ENCODE measurements around the gene CASP12. TPM values are rescaled to one million over a fixed set of nuclear protein-coding genes. Genes with fewer than 3 reads are reported as not detected.
A peak's percentile ranks its signal among the peaks of the same experiment; 100 is the strongest.

The CASP12 gene
- total RNA-seq (not detected), polyA plus RNA-seq (under 1 TPM in 2 of 3 donors, not detected in 1; 0.10 to 0.38 TPM)
- long read RNA-seq, donor 1: 0 reads
- long read RNA-seq, donor 2: 0 reads

GRCh38 chr11:104897891-104898684, at the start of gene CASP12:
CASP12 (minus strand) TSS chr11:104898460.
- Histone ChIP-seq H3K27me3 (ENCODE audit: insufficient read depth in 3 of 3, low read length in 2 of 3) (no peaks in the 10 kb centered on the region), H3K4me3 (peak within 1 kb of the TSS; percentile 26), H3K36me3 (ENCODE audit: insufficient read depth in 1 of 2, low read depth in 1 of 2) (no peaks in the 10 kb centered on the region), H3K9me3 (no peaks in the 10 kb centered on the region), H3K27ac (peak within 1 kb of the TSS; percentile 1), H3K4me1 (no peaks in the 10 kb centered on the region)
- no peak for TF ChIP-seq CTCF (IDR thresholded peaks at IDR 0.05)
- intact Hi-C loops (cut with DNase I): no loop called here
- DNase-seq (no peak), ATAC-seq (peak in 1 of 4 donors; percentile 37)
- WGBS, 3 donors: 46 to 51% (median 48%) methylated on average over 9 of the region's 9 CpGs

DNA sequence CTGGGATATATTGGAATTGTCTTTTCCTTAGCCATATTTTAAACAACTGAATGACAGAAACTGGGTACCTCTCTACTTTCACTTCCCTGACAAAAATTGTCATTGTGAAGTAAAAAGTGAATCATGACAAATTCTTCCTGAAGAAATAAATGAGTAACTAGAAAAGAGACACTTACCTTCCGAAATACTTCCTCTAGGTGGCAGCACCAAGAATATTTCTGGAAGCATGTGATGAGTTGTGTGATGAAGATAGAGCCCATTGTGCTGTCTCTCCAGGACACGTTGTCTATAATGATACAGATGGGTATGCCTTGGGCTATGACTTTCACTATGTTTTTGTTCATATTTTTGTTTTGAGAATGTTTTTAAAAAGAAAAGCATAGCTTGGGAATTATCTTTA, 48.6 kb upstream of the CASP12 start:
- DNase-seq: no peak
- H3K27ac ChIP-seq: no peak overlapping the region
- 18 to 34% (median 32%) methylated on average over 2 of the region's 2 CpGs for WGBS, 3 donors

GRCh38 chr11:104944076-104944475, 45.8 kb upstream of the CASP12 start:
- intact Hi-C loops (cut with DNase I): no loop called here
- H3K36me3 ChIP-seq (ENCODE audit: insufficient read depth in 1 of 2, low read depth in 1 of 2): peaks cover 10 to 21% of the 10 kb centered on the region in 2 donors
- H3K27ac ChIP-seq: no peak overlapping the region

More for the DNA sequence above, 48.6 kb upstream of the CASP12 start:
- no peaks in the 10 kb centered on the region for H3K9me3 ChIP-seq
- H3K27me3 ChIP-seq (ENCODE audit: insufficient read depth in 3 of 3, low read length in 2 of 3): no peaks in the 10 kb centered on the region
- H3K36me3 ChIP-seq (ENCODE audit: insufficient read depth in 1 of 2, low read depth in 1 of 2): peaks cover 19 to 41% of the 10 kb centered on the region in 2 donors
- no peak for ATAC-seq
- peak; percentile 36 for TF ChIP-seq CTCF (IDR thresholded peaks at IDR 0.05)
- intact Hi-C loops (cut with DNase I): no loop called here
- H3K4me3 ChIP-seq: no peak overlapping the region
- no peaks in the 10 kb centered on the region for H3K4me1 ChIP-seq

GRCh38 chr11:104943561-104943960, 45.3 kb upstream of the CASP12 start:
- ATAC-seq (no peak), DNase-seq (no peak)
- no peak for TF ChIP-seq CTCF (IDR thresholded peaks at IDR 0.05)
- H3K4me3 ChIP-seq: no peak overlapping the region
- no peaks in the 10 kb centered on the region for H3K27me3 ChIP-seq (ENCODE audit: insufficient read depth in 3 of 3, low read length in 2 of 3)
- no peaks in the 10 kb centered on the region for H3K4me1 ChIP-seq
- H3K36me3 ChIP-seq (ENCODE audit: insufficient read depth in 1 of 2, low read depth in 1 of 2): peaks cover 10 to 17% of the 10 kb centered on the region in 2 donors
- WGBS, 3 donors: 45 to 47% (median 46%) methylated on average over 2 of the region's 2 CpGs
- H3K9me3 ChIP-seq: no peaks in the 10 kb centered on the region
- intact Hi-C loops (cut with DNase I): no loop called here
- H3K27ac ChIP-seq: no peak overlapping the region

More at GRCh38 chr11:104944076-104944475, 45.8 kb upstream of the CASP12 start:
- no peaks in the 10 kb centered on the region for H3K4me1 ChIP-seq
- no peak overlapping the region for H3K4me3 ChIP-seq
- no peaks in the 10 kb centered on the region for H3K27me3 ChIP-seq (ENCODE audit: insufficient read depth in 3 of 3, low read length in 2 of 3)
- ATAC-seq: no peak
- no peak for DNase-seq
- H3K9me3 ChIP-seq: no peaks in the 10 kb centered on the region
- no peak for TF ChIP-seq CTCF (IDR thresholded peaks at IDR 0.05)

Data from psoas muscle (tissue), 8 donors.